H1 (cell line): ENCODE data around the gene L3MBTL3. TPM values are rescaled to one million over a fixed set of nuclear protein-coding genes. Genes with fewer than 3 reads are reported as not detected.

Experiments
- CTCF ChIA-PET: fragments of 300-600 bp; sonication (Branson Sonifier 250); formaldehyde crosslinking; loops from one replicate; lab custom pipeline; 2021; ENCODE audit not compliant: partially characterized antibody; lab: Charles Lee
- POLR2A ChIA-PET: fragments of 300-600 bp; sonication (Branson Sonifier 250); formaldehyde crosslinking; loops from one replicate; lab custom pipeline; 2021; ENCODE audit warnings: inconsistent platforms; ENCODE audit not compliant: partially characterized antibody; lab: Charles Lee
- DNase-seq, 2 experiments: peaks; one replicate each; pipeline versions ENCODE4 v3.0.0 to v3.0.0-alpha.2; 2010 to 2022; ENCODE audit warnings: low spot score in 2 of 2, low read depth in 1 of 2, mixed read lengths in 1 of 2
- FAIRE-seq: peaks from 2 replicates; lab custom pipeline; 2011; peaks lifted over from hg19 to GRCh38; lab: Jason Lieb, UNC
- H2AFZ ChIP-seq: 2 replicates; pipeline ENCODE4 v1.8.1; 2012; ENCODE audit warnings: low read length, inconsistent platforms
- H2AK5ac ChIP-seq: 2 replicates; pipeline ENCODE4 v1.6.1; 2013; ENCODE audit warnings: low read depth, low read length
- H2BK120ac ChIP-seq: replicated peaks from 2 replicates; pipeline ENCODE3; 2013; ENCODE audit warnings: low read depth, low read length, inconsistent platforms
- H2BK12ac ChIP-seq: 2 replicates; pipeline ENCODE4 v1.6.1; 2013; ENCODE audit warnings: low read depth, low read length
- H2BK15ac ChIP-seq: 2 replicates; pipeline ENCODE4 v1.6.1; 2013; ENCODE audit warnings: low read length
- H2BK20ac ChIP-seq: 2 replicates; pipeline ENCODE4 v1.6.1; 2013; ENCODE audit warnings: low read length
- H2BK5ac ChIP-seq: 2 replicates; pipeline ENCODE4 v1.6.1; 2013; ENCODE audit warnings: low read depth, low read length
- H3K14ac ChIP-seq: 2 replicates; pipeline ENCODE4 v1.6.1; 2013; ENCODE audit warnings: inconsistent platforms; ENCODE audit not compliant: insufficient read length
- H3K18ac ChIP-seq: 2 replicates; pipeline ENCODE4 v1.6.1; 2013; ENCODE audit warnings: low read length; ENCODE audit errors: extremely low read depth
- H3K23ac ChIP-seq: 2 replicates; pipeline ENCODE4 v1.6.1; 2013; ENCODE audit warnings: inconsistent platforms; ENCODE audit not compliant: insufficient read length
- H3K23me2 ChIP-seq: 2 replicates; pipeline ENCODE4 v1.6.1; 2013; ENCODE audit warnings: low read depth, low read length
- H3K27ac ChIP-seq: 2 replicates; pipeline ENCODE4 v1.6.1; 2011; ENCODE audit warnings: low read depth, low read length, inconsistent platforms
- H3K27me3 ChIP-seq, 4 experiments: replicated peaks in 1 of 4; 1 replicate in 1 of 4; 2 replicates in 3 of 4; pipeline versions ENCODE4 v1.6.1 to v1.8.1; 2011 to 2013; ENCODE audit warnings: low read length in 3 of 4, mild to moderate bottlenecking in 3 of 4, inconsistent platforms in 2 of 4, mixed read lengths in 2 of 4, moderate library complexity in 1 of 4; ENCODE audit not compliant: control insufficient read depth in 3 of 4, insufficient read depth in 3 of 4; ENCODE audit errors: extremely low read depth in 1 of 4
- H3K36me3 ChIP-seq, 4 experiments: 2 replicates each; pipeline versions ENCODE4 v1.6.1 to v1.8.1; 2011 to 2013; ENCODE audit warnings: mild to moderate bottlenecking in 4 of 4, low read length in 3 of 4, moderate library complexity in 2 of 4, control low read depth in 1 of 4, inconsistent platforms in 1 of 4; ENCODE audit not compliant: insufficient read depth in 4 of 4, control insufficient read depth in 2 of 4
- H3K4ac ChIP-seq: replicated peaks from 2 replicates; pipeline ENCODE3; 2013; ENCODE audit warnings: low read length, low read depth, mixed read lengths, inconsistent platforms; ENCODE audit not compliant: insufficient read length
- H3K4me1 ChIP-seq, 4 experiments: replicated peaks in 1 of 4; 1 replicate in 1 of 4; 2 replicates in 3 of 4; pipeline versions ENCODE4 v1.6.1 to v1.8.1; 2011 to 2013; ENCODE audit warnings: low read length in 3 of 4, inconsistent platforms in 2 of 4, mixed read lengths in 1 of 4; ENCODE audit not compliant: insufficient read depth in 4 of 4, control insufficient read depth in 3 of 4
- H3K4me2 ChIP-seq, 2 experiments: 2 replicates each; pipeline versions ENCODE4 v1.6.1 to v1.8.1; 2011 to 2013; ENCODE audit warnings: low read depth in 2 of 2, low read length in 2 of 2, control low read depth in 1 of 2, inconsistent platforms in 1 of 2, mild to moderate bottlenecking in 1 of 2; ENCODE audit not compliant: insufficient read depth in 1 of 2
- H3K4me3 ChIP-seq, 4 experiments: fragments of 200-600, 300-600 bp in 1 of 4; sonication (generic), shearing (Covaris generic), sonication (Bioruptor Twin) in 1 of 4; 2 replicates each; pipeline versions ENCODE4 v1.5.1 to v1.8.1; 2011 to 2016; ENCODE audit warnings: low read length in 4 of 4, low read depth in 3 of 4, control low read depth in 2 of 4, inconsistent platforms in 2 of 4, mild to moderate bottlenecking in 2 of 4, mixed read lengths in 1 of 4, moderate library complexity in 1 of 4; ENCODE audit not compliant: insufficient read depth in 2 of 4; ENCODE audit errors: extremely low read depth in 1 of 4
- H3K56ac ChIP-seq: replicated peaks from 2 replicates; pipeline ENCODE3; 2013; ENCODE audit warnings: low read depth, mild to moderate bottlenecking, mixed read lengths, low read length, inconsistent platforms; ENCODE audit not compliant: insufficient read length
- H3K79me1 ChIP-seq: 2 replicates; pipeline ENCODE4 v1.6.1; 2013; ENCODE audit warnings: low read depth, low read length, control low read depth
- H3K79me2 ChIP-seq, 2 experiments: 2 replicates each; pipeline versions ENCODE4 v1.6.1 to v1.8.1; 2012 to 2013; ENCODE audit warnings: low read length in 2 of 2, mild to moderate bottlenecking in 2 of 2, inconsistent platforms in 1 of 2; ENCODE audit not compliant: insufficient read depth in 2 of 2, control insufficient read depth in 1 of 2
- H3K9ac ChIP-seq, 4 experiments: replicated peaks in 1 of 4; 1 replicate in 1 of 4; 2 replicates in 3 of 4; pipeline versions ENCODE4 v1.6.1 to v1.8.1; 2011 to 2013; ENCODE audit warnings: low read depth in 3 of 4, low read length in 3 of 4, control low read depth in 2 of 4, mild to moderate bottlenecking in 2 of 4, moderate library complexity in 2 of 4, inconsistent platforms in 1 of 4; ENCODE audit errors: extremely low read depth in 1 of 4
- H3K9me3 ChIP-seq, 2 experiments: 2 replicates each; pipeline versions ENCODE4 v1.6.1 to v1.8.1; 2012 to 2013; ENCODE audit warnings: mild to moderate bottlenecking in 2 of 2, moderate library complexity in 2 of 2, control low read depth in 1 of 2, inconsistent platforms in 1 of 2, low read depth in 1 of 2, low read length in 1 of 2, mixed read lengths in 1 of 2; ENCODE audit not compliant: insufficient read depth in 2 of 2
- H4K20me1 ChIP-seq, 2 experiments: replicated peaks in 1 of 2; 2 replicates each; pipeline versions ENCODE3 to v1.8.1; 2011 to 2013; ENCODE audit warnings: inconsistent platforms in 2 of 2, low read length in 2 of 2, mild to moderate bottlenecking in 1 of 2; ENCODE audit not compliant: insufficient read depth in 2 of 2, control insufficient read depth in 1 of 2
- H4K5ac ChIP-seq: 2 replicates; pipeline ENCODE4 v1.6.1; 2013; ENCODE audit warnings: low read length, low read depth, mixed read lengths, inconsistent platforms; ENCODE audit not compliant: insufficient read length
- H4K8ac ChIP-seq: 2 replicates; pipeline ENCODE4 v1.8.0; 2013; ENCODE audit warnings: mild to moderate bottlenecking, moderate library complexity, low read length, inconsistent platforms; ENCODE audit not compliant: insufficient read depth; ENCODE audit errors: extremely low read depth
- H4K91ac ChIP-seq: replicated peaks from 2 replicates; pipeline ENCODE3; 2013; ENCODE audit warnings: low read length, mixed read lengths, inconsistent platforms; ENCODE audit not compliant: insufficient read length
- ATF3 ChIP-seq: IDR thresholded peaks from 2 replicates; pipeline ENCODE4 v1.6.1; 2011; ENCODE audit warnings: low read depth, mild to moderate bottlenecking, low read length; ENCODE audit not compliant: insufficient read depth
- BRCA1 ChIP-seq: IDR thresholded peaks from 2 replicates; pipeline ENCODE4 v1.6.1; 2012; ENCODE audit warnings: low read depth, low read length, improper control_type of control experiment
- E2F6 ChIP-seq: IDR thresholded peaks from 2 replicates; pipeline ENCODE4 v1.6.1; 2012; ENCODE audit warnings: inconsistent platforms
- EGR1 ChIP-seq: IDR thresholded peaks from 2 replicates; pipeline ENCODE4 v1.6.1; 2011; ENCODE audit warnings: low read depth, low read length, borderline replicate concordance
- GTF2F1 ChIP-seq: IDR thresholded peaks from 2 replicates; pipeline ENCODE4 v1.6.1; 2012; ENCODE audit warnings: low read depth, low read length, improper control_type of control experiment, borderline replicate concordance
- HDAC2 ChIP-seq, 2 experiments: fragments of 300-600 bp in 1 of 2; sonication (generic) in 1 of 2; IDR thresholded peaks; 2 replicates each; pipeline ENCODE4 v1.6.1; 2011 to 2012; ENCODE audit warnings: low read depth in 2 of 2, low read length in 2 of 2, mild to moderate bottlenecking in 2 of 2, moderate library complexity in 2 of 2, borderline replicate concordance in 1 of 2, inconsistent platforms in 1 of 2
- RBBP5 ChIP-seq: IDR thresholded peaks from 2 replicates; pipeline ENCODE4 v1.7.1; 2012; ENCODE audit warnings: low read depth, mild to moderate bottlenecking, inconsistent platforms, low read length, moderate library complexity, borderline replicate concordance
- RFX5 ChIP-seq: IDR thresholded peaks from 2 replicates; pipeline ENCODE4 v1.6.1; 2011; ENCODE audit warnings: low read depth, low read length, improper control_type of control experiment, borderline replicate concordance
- SAP30 ChIP-seq: fragments of 300-600 bp; sonication (generic); IDR thresholded peaks from 2 replicates; pipeline ENCODE4 v1.7.1; 2012; ENCODE audit warnings: low read length, moderate library complexity, mild to moderate bottlenecking, inconsistent platforms; ENCODE audit not compliant: insufficient read depth, insufficient replicate concordance
- SIX5 ChIP-seq: IDR thresholded peaks from 2 replicates; pipeline ENCODE4 v1.6.1; 2011; ENCODE audit warnings: mild to moderate bottlenecking, low read depth, low read length
- SRF ChIP-seq: IDR thresholded peaks from 2 replicates; pipeline ENCODE4 v1.6.1; 2011; ENCODE audit warnings: mild to moderate bottlenecking, low read depth, low read length, moderate library complexity
- SUZ12 ChIP-seq: fragments of 200-600 bp; sonication (generic); IDR thresholded peaks from 2 replicates; pipeline ENCODE4 v1.6.1; 2012; ENCODE audit warnings: mild to moderate bottlenecking, inconsistent platforms, low read length, moderate library complexity, mixed read lengths
- TAF1 ChIP-seq: IDR thresholded peaks from 2 replicates; pipeline ENCODE4 v1.6.1; 2011; ENCODE audit warnings: mild to moderate bottlenecking, low read depth, low read length
- WGBS, 2 experiments: shearing (Covaris generic) in 1 of 2; methylation state at CpG; one replicate each; pipeline versions ENCODE4 v1.1.6 to v1.1.7; 2013 to 2015; ENCODE audit warnings: low lambda C conversion rate in 2 of 2, mixed read lengths in 2 of 2, inconsistent platforms in 1 of 2, low coverage in 1 of 2, missing lambda C conversion rate in 1 of 2; ENCODE audit not compliant: insufficient replicate concordance in 2 of 2, insufficient coverage in 1 of 2, insufficient read length in 1 of 2; ENCODE audit errors: extremely low coverage in 1 of 2, missing lambda C conversion rate in 1 of 2; 5-methylcytosine and 5-hydroxymethylcytosine counted together
- polyA plus RNA-seq, 7 experiments: library from polyadenylated mRNA; depleted of rRNA in 3 of 7; stranded (reverse) in 5 of 7; unstranded in 2 of 7; fragments of >200 nt in 5 of 7; fragments of 200-250 nt in 2 of 7; gene quantifications; 1 replicate in 5 of 7; 2 replicates in 1 of 7; 4 replicates in 1 of 7; pipeline versions ENCODE4 v1.2.1 to v1.2.3, GENCODE V29; 2011 to 2013; ENCODE audit warnings: missing spikeins in 2 of 7, mixed read lengths in 2 of 7
- total RNA-seq: library from RNA; stranded (reverse); fragmentation: NEBNext Ultra II Directional; extraction: Animal tissue kit (Norgen Biotek cat#: 25700); gene quantifications from 2 replicates; pipeline ENCODE4 v1.2.1, GENCODE V29; 2021

Gene L3MBTL3
- total and polyA plus RNA-seq, 2 of the 8 experiments (the other 6 are each of a cell fraction or from before 2014, with no cell fraction given): 3.9 to 17.2 TPM

- Histone ChIP-seq H2AFZ (no peak overlapping the region), H3K36me3 (no peaks in the 10 kb centered on the region; a peak in 3 of 8 replicates), H2BK20ac (no peak overlapping the region), H3K27me3 (no peaks in the 10 kb centered on the region), H2AK5ac (no peak overlapping the region), H4K5ac (no peak overlapping the region), H3K9me3 (no peaks in the 10 kb centered on the region), H3K4ac (no peak overlapping the region), H3K23me2 (no peaks in the 10 kb centered on the region), H2BK15ac (no peak overlapping the region), H4K20me1 (no peaks in the 10 kb centered on the region), H3K79me1 (no peaks in the 10 kb centered on the region; the same call in 1 of the 2 replicates), H3K79me2 (no peaks in the 10 kb centered on the region), H2BK12ac (no peak overlapping the region), H3K27ac (no peak overlapping the region), H3K4me1 (no peaks in the 10 kb centered on the region), H4K8ac (no peak overlapping the region), H3K56ac (no peak overlapping the region), H4K91ac (no peak overlapping the region), H3K14ac (no peak overlapping the region), H3K23ac (no peak overlapping the region), H2BK120ac (no peak overlapping the region), H3K4me3 (no peak overlapping the region), H3K9ac (no peak overlapping the region), H3K18ac (no peak overlapping the region), H2BK5ac (no peak overlapping the region), H3K4me2 (no peak overlapping the region)
- 95% methylated on average over 2 of the region's 2 CpGs; no CpG with 5 or more reads in 1 of the 2 experiments for WGBS, 2 experiments
- ChIA-PET POLR2A (no interaction called here), CTCF (interaction anchor here (0.8 kb wide), 1 partner anchor 243 kb away, joined by 3 read pairs; no protein-coding TSS in a partner anchor)
- no peak for DNase-seq
- FAIRE-seq: no peak
- TF ChIP-seq TAF1 (no peak), HDAC2 (IDR thresholded peaks at IDR 0.05; ENCODE audit: borderline replicate concordance in 1 of 2, low read depth in 2 of 2, low read length in 2 of 2) (no peak), ATF3 (no peak), SIX5 (no peak), RBBP5 (no peak), E2F6 (no peak), SRF (no peak), SUZ12 (no peak), GTF2F1 (no peak), BRCA1 (no peak), SAP30 (no peak), EGR1 (no peak), RFX5 (no peak)
Observed at GRCh38 chr6:130045622-130046021, 27.2 kb downstream of the L3MBTL3 start.
